Lung microvascular endothelial cell (primary cell): ENCODE measurements around the gene PDCD6IP. TPM values are rescaled to one million over a fixed set of nuclear protein-coding genes. Genes with fewer than 3 reads are reported as not detected.
A peak's percentile ranks its signal among the peaks of the same experiment; 100 is the strongest.
"Not testable (repeated sequence)": the region's sequence is repeated elsewhere in the genome, so short reads cannot be mapped to it uniquely, and the experiment has no call there.

ENCODE experiments used
- DNase-seq, 2 donors: peaks; one replicate each; pipeline versions ENCODE4 v3.0.0 to v3.0.0-alpha.2; 2010; ENCODE audit warnings: low read depth in 2 of 2
- total RNA-seq: library from RNA; depleted of rRNA; stranded (reverse); fragments of >200 nt; gene quantifications from 2 replicates; pipeline ENCODE4 v1.2.1, GENCODE V29; 2014

PDCD6IP gene
- total RNA-seq, 1 donor from 2014 or later = 90.7 TPM

DNA sequence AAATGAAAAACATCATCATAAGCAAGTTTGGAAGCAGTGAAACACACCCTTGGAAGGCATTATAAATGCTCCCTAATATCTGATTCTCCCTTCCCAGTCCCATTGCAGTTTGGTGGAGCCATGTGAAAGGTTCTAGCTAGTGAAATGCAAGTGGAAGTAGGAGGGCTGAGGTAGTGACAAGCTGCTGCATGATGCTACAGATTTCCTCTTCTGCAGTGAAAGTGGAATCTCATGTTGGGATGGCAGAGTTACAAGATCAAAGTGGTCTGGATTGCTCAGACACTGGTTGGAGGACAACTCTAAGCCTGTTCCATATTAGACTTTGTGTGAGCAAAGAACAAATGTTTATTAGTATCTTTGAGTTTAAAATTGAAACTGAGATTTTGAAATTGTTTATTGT lies 3.3 kb upstream of the PDCD6IP start:
- DNase-seq = no peak

DNA sequence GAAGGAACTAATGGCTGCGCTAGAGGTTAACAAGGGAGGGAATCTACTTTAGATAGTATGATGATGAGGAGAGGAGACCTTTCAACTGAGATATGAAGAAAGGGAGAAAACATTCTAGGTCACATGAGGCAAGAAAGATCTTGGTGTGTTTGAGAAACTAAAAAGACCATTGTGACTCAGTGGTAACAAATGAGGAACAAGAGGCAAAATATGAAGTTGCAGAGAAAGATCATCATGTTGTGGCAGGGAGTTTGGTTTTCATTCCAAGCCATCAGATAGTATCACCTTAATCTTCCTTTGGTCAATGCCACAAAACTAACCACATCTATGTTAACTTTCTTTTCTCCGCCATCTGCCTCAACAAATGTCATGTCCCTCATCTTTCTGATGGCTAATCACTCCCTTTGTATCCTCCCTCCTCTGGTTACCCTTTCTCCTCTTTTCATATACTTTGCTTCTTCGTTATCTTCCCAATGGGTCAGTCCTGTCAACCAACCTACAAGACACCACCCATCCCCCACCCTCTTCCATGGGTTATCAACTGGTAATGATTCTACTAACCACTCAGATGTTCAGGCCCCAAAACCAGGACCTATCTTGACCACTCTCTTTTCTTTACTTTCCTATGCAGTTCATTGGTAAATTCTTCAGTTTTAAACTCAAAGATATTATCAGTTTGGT lies 2.4 kb upstream of the PDCD6IP start:
- no peak for DNase-seq

DNA sequence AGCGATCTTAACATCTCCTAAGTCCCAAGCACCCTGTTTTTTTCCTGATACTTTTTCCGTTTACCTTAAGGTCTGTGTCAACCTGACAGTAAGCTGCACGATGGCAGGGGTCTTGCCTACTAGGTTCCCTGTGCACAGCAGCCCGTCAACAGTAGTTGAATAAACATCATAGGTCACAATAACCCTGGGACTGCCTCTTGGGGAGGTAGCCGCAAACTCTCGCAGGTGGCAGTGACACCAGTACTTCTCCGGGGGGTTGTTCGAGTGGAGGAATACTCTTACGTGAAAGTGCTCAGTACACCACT lies 365 bp upstream of the PDCD6IP start:
- no peak for DNase-seq

DNA sequence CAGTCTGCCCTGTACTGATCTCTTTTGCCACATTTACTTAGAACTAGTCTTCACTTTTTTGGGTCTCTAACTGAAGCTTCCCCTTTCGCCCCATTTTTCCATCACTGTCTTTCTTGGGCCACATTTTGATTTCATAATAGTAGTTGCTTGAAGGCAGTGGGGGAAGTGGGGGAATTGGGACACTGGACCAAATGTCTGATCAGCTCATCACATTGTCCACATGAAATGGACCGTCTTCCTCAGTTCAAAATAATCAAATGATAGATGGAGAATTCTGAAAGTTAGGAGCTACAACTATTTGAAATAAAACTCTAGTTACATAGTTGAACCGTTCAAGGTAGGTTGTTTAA lies 747 bp downstream of the PDCD6IP start:
- no peak for DNase-seq

DNA sequence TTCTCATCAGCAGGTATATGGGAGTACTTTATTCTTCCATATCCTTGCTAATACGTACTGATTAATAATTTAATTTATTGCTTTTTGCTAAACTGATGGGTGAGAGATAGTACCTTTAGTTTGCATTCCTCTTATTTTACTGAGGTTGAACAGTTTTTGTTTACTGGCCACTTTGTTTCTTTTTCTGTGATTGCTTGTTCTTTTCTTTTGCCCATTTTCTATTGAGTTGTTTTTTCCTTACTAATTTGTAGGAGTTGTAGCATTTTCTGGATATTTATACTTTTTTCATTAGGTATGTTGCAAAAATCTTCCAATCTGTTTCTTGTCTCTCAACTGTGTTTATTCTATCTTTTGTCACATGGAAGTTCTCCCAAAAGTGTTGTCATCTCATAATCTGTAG lies 4.8 kb downstream of the PDCD6IP start:
- no peak for DNase-seq

DNA sequence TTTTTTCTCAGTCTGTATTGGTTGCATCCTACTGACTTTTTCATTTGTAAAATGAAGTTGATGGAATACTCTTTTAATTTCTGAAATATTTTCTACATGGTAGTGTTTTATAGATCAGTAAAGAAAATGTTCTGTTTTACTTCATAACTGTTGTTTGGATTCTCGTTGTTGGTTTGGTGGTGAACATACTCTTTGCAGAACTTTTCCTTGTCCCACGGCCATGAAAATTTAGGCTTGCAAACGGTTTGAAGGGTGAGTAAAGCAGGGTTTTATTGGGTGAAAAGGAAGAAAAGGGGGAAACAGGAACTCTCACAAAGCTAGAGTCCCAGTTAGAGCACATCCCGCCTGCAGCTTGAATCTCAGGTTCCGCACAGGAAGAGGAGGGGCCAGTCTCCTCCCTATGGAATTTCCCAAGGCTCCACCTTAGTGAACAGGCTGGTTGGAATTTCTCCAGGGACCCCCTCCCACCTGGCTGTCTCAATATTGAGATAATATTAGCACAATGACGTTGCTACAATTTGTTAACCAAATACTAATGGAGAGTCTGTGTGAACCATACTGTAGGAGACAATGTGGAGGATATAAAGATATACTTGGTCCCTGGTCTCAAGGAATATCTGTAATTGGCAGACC lies 5.6 kb downstream of the PDCD6IP start:
- DNase-seq = no peak

DNA sequence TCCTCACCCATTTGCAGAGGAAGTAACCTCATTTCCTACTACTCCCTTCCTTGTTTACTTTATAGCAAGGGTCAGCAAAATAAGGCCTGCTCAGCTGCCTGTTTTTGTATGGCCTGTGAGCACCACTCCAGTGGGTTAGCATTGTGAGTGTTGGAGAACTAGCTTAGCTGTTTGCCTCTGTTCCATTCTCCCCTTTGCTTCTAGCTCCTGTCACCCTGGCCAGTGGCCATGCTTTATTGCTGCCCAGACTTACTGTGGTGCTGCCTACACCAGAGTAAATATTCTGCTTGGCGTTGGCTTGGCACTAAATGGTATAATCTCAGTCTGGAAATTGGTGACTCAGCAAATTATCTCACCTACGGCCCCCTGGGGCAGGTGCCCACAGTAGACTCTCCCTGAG lies 8.8 kb downstream of the PDCD6IP start:
- peak; percentile 74 to 83 for DNase-seq

DNA sequence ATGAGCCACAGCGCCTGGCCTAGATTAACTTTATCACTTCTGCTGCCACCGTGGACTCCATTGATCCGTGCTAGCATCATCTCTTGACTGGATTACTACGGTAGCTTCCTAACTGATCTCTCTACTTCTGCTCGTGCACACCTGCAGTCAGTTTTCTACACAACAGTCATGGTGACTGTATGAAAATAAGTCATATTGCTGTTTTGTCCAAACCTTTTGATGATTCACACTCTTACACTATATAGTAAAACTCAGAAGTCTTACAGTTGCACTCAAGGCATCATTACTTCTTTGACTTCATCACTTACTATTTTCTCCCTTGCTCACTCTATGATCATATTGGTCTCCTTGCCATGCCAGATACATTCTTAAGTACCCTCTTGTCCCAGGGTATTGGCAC lies 10.1 kb downstream of the PDCD6IP start:
- DNase-seq = no peak

DNA sequence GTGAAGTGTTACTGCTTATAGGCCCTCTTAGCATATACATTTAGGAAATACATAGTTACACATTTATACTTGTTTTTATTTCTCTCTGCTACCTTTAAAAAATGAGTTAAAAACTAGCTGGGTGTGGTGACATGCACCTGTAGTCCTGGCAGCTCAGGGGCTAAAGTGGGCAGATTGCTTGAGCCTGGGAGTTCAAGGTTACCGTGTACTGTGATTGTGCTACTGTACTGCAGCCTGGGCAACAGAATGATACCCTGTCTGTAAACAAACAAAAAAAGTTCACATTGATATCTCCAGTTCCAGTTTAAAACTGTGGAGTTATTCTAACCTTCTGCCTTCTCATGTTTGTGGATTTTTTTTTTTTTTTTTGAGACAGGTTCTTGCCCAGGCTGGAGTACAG lies 12.1 kb downstream of the PDCD6IP start:
- DNase-seq = no peak

DNA sequence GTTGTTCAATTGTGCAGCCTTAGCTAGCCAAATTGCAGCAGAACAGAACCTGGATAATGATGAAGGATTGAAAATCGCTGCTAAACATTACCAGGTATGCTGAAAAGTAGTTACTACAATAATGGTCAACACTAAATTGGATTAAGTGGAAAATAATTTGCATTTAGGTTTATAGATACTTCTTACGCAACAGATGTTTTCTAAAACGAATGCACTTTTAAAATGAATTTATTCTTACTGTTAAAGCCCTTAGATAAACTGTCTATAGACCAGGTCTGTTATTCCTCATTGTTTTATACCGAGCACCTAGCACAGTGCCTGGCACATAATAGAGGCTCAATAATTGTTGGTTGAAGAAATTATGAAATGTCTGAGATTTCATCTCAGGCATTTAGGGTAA lies 23.6 kb downstream of the PDCD6IP start:
- DNase-seq = no peak

DNA sequence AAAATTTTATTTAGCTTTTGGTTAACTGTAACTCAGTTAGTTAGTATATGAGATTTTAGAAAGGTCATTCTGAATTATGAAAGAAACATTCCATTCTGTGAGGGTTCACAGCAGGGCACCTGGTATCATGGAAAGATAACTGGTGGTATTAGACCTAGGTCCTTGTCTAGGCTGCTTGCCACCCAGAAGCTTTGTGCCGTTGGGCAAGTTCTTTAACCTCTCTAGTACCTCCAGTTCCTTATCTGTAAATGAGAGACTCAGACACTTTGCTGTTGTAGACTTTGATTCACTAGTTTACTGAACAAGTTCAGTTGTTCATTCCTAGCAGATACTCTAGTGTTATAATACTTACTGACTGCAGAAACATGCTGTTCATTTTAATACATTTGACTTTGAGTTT lies 25.4 kb downstream of the PDCD6IP start:
- DNase-seq = no peak

DNA sequence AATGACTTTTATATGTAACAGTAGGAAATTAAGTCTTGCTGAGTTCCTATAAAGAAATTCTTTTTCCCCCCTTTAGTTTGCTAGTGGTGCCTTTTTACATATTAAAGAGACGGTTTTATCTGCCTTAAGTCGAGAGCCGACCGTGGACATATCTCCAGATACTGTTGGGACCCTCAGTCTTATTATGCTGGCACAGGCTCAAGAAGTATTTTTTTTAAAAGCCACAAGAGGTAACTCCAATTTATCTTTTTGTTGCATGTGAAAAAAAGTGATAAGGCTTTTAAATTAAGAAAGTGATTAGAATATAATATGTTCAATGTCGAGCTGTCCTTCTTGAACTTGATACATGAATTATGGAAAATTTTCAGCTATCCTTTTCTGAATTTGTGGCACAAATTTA lies 26.7 kb downstream of the PDCD6IP start:
- DNase-seq = no peak

DNA sequence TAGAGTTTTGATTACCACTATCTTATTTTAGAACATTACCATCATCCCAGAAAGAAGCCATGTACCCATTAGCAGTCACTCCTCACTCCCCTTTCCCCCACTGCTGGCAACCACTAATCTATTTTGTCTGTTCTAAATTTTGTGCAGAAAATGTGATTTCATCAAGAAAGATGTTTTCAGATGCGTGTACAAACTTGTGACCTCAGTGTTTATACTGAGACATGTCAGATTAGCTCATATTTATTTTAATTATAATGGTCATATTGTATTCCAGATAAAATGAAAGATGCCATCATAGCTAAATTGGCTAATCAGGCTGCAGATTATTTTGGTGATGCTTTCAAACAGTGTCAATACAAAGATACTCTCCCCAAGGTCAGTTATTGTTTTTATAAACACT lies 27.8 kb downstream of the PDCD6IP start:
- no peak for DNase-seq

DNA sequence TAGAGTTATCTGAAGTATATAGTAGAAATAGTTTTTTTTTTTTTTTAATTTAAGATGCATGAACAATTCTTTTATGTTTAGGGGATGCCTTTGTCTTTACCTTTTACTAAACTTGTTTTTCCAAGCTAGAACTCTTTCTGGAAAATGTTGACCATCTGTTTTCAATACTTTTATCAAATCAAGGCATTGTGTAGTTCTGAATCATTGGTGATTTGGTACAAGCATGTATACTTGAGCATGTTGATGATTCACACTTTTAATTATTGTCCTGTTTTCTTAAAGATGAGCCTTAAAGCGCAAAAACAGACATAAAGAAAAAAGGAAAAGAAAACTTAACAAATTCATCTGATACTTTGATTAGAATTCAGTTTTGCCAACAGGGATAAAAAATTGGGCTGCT lies 28.3 kb downstream of the PDCD6IP start:
- DNase-seq = no peak

DNA sequence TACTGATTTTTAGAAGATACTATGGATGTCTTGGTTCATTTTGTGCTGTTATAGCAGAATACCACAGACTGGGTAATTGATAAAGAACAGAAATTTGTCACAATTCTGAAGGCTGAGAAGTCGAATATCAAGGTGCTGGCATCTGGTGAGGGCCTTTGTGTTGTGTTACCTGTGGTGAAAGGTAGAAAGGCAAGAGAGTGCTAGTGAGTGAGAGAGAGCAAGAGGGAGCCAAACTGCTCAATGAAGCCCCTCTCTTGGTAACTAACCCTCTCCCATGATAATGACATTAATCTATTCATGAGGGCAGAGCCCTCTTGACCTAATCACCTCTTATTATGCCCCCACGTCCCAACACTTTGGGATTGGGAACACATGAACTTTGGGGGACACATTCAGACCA lies 31.3 kb downstream of the PDCD6IP start:
- no peak for DNase-seq

DNA sequence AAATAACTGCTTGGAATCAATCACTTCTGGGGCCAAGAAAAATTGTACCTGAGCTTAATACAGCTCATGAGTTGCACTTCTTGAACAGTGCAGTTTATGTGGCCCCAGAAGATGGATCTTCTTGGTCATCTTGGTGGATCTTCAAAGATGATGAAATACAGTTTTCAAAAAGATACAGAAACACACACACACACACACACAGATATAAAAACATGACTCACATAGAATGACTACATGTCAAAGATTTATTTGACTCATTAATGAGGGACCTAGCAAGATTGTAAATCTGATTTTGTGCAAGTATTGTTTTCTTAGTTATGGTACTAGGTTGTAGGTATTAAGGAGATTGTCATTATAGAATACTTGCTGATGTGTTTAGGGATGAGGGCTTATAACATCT lies 32.6 kb downstream of the PDCD6IP start:
- peak in 1 of 2 donors; percentile 19 for DNase-seq

DNA sequence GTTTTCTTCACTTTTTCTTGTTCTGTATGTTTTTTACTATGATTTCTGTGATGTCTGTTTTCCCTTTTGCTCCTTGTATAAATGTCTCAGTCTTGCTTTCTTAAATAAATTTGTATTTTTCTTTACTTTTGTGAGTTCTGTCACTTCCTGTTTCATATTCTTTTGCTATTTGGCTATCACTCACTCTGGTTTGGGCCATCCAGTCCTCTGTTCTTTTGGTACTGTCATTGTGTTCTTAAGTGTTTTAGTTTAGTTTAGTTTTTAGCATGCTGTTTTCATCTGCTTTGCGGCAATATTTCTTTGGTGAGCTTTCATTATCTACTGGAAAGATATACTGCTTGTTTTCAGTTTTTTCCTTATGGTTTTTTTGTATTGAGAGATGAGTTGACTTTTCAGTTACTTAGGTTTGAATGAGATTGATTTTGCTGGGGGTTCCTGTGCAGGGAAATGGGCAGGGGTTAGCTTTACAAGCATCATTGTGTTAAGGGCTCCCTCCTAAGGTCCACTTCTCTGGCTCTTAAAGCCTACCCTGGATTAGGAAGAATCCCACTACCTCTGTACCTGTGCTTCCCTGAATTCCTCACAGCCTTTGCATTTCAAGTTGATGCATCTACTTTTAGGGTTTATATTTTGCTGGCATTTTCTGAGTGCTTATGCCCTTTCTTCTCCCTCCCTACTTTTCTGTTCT lies 35.1 kb downstream of the PDCD6IP start:
- no peak for DNase-seq

DNA sequence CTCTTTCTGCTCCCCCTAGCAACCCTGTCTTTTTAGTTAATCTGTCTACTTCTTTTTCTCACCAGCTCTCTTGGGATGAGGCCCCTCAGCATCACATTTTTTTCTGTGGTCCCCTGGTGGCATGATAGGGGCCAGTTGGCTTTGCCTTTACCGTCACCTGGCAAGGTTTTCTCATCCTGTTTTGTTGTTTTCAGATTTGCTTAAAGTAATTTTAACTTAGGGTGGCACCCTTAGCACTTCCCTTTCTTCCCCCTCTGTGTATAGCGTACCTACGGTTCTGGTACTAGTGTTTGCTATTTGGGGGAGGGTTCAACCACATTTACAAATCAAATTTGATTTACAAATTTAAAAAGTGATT lies 35.6 kb downstream of the PDCD6IP start:
- DNase-seq = no peak

DNA sequence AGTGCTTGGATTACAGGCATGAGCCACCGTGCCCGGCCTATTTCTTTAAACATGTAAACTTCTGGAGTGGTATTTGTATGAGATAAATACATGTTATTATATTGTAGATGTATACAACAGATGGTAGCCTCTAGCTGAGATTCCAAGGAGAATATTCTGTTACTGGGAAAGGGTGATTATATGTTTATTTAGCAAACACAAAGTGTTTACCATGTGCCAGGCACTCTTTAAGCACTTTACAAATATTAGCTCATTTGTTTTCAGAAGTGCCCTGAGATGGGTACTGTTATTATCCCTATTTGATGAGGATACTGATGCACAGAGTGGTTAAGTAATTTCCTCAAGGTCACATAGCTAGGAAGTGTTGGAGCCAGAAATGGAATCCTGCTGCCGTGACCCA lies 38.8 kb downstream of the PDCD6IP start:
- DNase-seq = not testable (repeated sequence)

DNA sequence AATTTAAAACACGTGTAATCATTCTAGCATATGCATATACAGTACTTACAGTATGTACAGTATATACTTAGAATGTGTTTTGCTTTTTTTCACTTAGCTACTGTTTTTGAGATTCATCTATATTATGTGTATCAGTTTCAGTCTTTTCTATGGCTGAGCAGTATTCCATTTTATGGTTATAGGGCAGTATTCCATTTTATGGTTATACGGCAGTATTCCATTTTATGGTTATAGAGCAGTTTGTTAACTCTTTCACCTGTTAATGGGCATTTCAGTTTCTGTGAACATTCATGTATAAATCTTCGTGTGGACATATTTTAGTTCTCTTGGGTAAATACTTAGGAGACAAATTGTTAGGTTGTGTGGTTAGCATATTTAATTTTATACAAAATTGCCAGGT lies 40.9 kb downstream of the PDCD6IP start:
- no peak for DNase-seq

DNA sequence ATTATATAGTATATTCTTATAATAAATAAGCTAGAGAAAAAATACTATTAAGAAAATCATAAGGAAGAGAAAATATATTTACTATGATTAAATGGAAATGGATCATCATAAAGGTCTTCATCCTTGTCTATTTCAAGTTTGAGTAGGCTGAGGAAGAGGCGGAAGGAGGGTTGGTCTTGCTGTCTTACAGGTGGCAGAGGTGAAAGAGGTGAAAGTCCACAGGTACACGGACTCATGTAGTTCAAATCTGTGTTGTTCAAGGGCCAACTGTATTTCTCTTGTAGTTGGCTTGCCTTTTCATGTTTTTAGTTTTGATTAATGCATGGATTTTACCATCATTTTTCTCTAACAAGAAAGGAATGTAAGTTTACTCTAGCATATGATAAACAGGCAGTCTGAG lies 41.7 kb downstream of the PDCD6IP start:
- no peak for DNase-seq

DNA sequence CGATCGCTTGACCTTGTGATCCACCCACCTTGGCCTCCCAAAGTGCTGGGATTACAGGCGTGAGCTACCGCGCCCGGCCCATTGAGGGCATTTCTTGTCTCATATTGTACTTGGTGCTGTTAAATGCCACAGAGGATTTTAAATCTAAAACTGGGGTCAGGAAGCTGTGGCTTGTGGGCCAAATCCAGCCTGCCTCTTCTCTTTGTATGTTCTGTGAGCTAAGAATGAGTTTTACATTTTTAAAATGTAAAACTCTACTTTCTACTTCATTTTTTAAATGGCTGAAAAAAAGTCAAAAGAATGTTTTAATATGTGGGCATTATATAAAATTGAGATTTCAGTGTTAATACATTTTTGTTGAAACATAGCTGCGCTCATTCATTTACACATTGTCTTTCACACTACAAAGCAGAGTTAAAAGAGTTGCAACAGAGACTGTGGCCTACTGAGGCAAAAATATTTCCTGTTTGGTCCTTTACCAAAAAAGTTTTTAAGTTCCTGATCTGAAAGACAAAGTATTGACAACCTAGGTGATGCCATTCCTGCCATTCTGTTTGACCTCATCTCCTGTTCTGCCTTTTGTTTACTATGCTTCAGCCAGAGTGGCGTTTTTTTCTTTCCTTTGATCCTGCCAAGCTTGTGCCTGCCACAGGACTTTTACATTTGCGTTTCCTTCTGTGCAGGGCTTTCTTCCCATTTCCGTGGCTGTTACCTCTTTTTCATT lies 50.4 kb downstream of the PDCD6IP start:
- DNase-seq = peak; percentile 35 to 81

DNA sequence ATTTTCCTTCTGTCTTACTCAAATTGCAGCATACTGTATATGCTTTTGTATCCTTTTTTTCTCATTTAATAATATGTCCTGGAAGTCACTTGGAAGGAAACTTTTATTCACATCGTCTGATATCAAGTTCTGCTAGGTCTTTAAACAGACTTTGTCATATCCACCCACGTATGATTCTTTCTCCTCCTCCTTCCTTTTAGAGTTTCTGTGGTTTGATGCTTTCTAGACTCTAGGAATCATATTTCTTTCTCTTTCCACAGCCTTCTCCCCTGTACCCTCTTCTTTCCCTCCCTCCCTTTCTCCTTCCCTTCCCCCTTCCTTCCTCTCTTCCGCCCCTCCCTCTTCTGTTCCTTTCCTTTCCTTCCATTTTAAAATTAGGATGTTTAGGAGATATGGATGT lies 52.2 kb downstream of the PDCD6IP start:
- not testable (repeated sequence) for DNase-seq
